HG03558 (cell line): ENCODE data around the gene SHLD1.

Experiments
- ATAC-seq: cut with Tn5 transposase; IDR thresholded peaks from one replicate; pipeline ENCODE4 v1.9.1; 2021; ENCODE audit warnings: moderate number of reproducible peaks; ENCODE audit not compliant: unreplicated experiment; ENCODE audit errors: extremely low read depth

Gene SHLD1

DNA sequence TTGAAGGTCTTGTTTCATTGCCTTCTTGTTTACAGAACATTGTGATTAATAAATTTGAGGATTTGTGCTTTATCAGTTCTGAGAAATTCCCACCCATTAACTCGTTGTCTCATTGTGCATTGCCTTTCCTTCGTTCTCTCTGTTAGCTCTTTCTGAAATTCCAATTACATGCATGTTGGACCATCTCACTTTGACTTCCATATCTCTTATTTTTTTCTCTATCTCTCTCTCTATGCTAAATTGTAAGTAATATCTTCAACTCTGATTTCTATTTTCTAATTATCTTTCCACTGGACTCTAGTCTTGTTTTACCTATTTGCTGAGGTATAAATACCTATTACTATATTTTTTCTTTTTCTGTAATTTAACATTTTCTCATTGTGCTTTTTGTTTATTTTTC is 92.3 kb downstream of the SHLD1 start:
- ATAC-seq = no peak

- peak; percentile 48 for ATAC-seq
Observed at GRCh38 chr20:5843054-5843592, 92.9 kb downstream of the SHLD1 start.

DNA sequence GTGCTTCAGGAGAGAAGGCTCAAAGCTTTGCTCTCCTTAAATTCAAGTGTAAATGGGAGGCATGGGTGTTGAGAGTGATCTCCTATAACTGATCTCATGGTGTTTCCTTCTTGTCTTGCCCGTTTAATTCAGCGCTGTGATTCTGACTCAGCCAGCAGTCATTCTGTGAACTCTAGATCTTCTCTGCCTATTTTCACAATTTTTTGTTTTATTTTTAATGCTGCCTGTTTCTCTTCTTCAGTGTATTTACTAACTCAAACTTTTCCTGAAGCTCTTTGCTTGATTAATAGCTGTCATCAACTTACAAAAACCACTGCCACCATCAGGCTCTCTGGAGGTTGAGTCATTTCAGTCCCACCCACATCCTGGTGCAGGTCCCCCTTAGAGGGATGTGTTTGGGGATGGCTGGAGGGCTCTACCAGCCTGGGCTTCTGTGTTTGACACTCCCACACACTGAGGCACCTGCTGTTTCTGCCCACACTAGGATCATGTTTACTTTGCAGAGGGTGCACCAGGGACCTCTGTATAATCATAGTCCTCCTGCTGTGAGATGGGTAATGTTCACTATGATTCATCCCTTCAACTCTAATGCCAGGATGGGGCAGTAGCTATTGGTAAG is 94.0 kb downstream of the SHLD1 start:
- ATAC-seq = peak; percentile 61

- no peak for ATAC-seq
Observed at GRCh38 chr20:5845681-5846615, 95.7 kb downstream of the SHLD1 start.

DNA sequence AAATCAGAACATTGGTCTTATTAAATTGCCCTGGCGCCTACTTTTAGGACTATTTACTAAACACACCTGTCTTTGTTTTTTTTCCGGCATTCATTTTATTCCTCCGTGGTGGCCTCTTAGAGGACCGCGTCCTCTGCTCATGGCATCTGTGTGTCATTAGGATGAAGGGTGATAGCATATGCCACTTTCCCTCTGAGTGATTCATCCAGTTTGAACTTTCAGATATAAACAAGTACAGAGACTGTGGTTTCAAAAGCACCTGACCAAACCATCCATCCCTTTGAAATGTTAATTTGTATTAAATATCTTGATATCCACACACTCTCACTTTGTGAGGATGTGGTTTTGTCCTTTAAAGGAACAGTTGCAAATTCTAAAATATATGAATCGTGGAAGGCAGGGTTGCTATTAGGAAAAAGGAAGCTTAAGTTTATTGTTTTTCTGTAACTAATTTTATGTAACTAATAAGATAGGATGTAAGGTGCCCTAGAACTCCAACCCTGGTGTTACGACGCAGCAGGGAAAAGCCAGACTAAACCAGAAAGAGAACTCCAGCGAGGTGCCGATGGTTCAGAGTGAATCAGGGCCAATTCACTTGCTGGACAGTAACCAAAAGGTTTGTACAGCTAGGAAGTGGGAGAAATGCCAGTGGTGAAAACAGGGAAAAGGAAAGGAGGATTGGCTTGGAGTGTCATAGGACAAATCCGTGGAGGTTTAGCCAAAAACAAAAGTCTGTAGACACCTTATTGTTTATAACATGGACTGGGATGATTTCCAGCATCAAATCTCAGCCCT is 98.7 kb downstream of the SHLD1 start:
- no peak for ATAC-seq

DNA sequence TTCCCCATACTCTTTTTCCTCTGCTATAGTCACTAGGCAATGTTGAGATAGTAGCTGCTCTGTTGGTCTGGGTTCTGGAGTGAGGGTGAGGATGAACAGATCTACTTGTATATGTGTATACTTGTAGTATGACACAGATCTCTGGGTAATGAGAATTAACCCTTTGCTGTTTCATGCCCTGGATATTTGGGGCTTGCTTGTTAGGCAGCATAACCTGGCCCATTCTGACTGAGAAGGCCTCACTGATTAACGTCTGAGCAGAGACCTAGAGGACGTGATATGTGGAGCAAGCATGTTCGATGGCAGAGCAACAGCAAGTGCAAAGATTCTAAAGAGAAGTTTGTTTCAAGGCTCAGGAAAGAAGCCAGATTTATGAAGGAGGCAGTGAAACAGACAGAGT is 105.7 kb downstream of the SHLD1 start:
- ATAC-seq = no peak

- ATAC-seq = no peak
Observed at GRCh38 chr20:5859608-5860007, 109.4 kb downstream of the SHLD1 start.

DNA sequence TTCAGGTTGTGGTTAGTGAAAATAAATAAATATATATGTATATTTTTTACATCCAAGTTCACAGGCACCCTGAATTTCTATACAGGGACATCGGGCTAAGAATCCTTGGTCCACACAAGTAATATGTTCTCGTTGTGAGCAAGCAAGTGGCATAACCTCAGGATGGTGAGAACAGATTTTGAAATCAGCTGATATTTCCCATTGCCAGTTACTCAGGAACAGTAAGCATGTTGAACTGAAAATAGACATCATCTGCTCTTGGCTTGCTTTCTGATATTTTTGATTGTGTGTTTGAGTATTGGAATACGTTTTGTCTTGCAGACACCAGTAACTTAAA is 112.5 kb downstream of the SHLD1 start:
- ATAC-seq = no peak

DNA sequence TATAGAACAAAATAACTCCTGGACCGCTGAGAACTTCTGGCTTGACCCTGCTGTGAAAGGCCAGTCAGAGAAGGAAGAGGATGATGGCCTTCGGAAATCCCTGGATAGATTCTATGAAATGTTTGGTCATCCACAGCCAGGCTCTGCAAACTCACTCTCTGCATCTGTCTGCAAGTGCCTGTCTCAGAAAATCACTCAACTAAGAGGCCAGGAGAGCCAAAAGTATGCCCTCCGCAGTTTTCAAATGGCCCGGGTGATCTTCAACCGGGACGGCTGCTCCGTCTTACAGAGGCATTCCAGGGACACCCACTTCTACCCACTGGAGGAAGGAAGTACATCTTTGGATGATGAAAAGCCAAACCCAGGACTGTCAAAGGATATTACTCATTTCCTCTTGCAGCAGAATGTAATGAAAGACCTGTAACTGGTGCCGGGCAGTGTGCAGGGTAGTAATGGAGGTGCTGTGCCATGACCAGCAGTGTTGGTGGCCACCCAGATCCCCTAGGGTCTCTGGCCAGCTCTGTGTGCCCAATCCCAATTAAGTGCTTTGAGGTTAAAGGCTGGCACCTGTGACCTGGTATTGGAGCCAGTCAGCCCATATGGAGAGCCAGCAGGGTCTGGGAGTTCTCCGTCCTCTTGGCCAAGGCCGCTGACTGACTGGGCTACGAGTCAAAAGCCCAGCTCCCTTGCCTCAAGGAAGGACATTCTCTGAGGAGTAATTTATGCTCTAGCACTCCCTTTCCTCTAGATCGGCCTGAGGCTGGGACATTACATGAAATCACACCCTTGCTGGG is 113.0 kb downstream of the SHLD1 start:
- ATAC-seq = no peak

GRCh38 chr20:5864428-5864827 is 114.2 kb downstream of the SHLD1 start:
- no peak for ATAC-seq

GRCh38 chr20:5864873-5865587 is 114.8 kb downstream of the SHLD1 start:
- ATAC-seq = no peak

GRCh38 chr20:5865604-5866003 is 115.4 kb downstream of the SHLD1 start:
- no peak for ATAC-seq

DNA sequence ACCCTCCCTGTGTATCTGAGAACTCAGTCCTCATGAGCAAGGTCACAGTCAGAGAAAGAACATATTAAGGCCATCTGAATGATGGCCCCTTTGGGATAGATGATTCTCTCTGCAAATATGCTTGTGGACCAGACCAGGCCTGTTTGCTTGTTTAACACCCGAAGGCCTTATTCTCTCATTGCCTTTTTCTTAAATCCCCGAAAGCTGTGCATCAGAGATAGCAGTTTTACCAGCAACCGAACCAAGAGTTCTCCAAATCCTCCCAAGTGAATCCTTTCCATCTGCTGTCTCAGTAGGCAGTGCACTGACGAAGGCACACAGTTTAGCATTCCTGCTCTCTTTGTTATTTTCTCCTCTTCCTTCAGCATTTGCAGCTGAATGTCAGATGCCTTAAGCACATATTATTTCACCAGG is 120.4 kb downstream of the SHLD1 start:
- ATAC-seq = no peak

DNA sequence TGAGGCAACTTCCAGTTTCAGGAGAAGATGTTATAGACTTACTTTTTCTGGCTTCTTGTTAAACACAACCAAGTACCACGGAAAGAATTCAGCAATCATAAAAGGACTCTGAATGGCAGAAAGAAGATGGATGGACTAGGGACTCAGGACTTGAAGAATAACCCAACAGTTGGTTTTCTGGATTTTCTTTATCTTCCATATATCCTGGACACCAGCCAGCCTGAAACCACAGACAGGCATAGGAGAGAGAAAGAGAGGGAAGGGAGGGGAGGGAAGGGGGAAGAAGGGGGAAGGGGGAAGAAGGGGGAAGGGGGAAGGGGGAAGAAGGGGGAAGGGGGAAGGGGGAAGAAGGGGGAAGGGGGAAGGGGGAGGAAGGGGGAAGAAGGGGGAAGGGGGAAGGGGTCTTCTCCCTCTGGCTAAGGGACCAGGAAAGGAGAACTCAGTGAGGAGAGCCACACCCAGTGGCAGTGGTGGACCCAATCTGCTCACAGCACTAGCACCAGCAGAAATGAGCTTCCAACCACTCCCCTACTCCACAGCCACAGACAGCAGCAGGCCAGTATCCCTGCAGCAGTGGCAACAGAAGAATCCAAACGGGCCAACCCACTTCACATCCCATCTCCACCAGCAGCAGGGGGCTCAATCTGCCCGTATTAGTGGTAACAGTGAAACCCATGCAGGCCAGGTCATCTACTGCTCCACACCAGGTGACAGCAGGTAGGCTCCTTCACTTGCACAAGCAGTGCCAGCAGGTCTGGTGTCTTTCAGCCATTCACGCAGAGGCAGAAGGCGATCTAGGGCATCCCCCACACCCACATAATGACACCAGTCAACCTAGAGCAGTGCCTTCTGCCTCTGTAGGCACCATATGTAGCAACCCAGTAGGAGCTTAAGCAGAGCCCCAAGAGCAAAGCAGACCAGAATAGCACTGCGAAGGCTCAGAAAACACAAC is 121.5 kb downstream of the SHLD1 start:
- no peak for ATAC-seq

- ATAC-seq = no peak
Observed at GRCh38 chr20:5877128-5877527, 126.9 kb downstream of the SHLD1 start.

- no peak for ATAC-seq
Observed at GRCh38 chr20:5880326-5880725, 130.1 kb downstream of the SHLD1 start.

GRCh38 chr20:5881703-5882102 is 131.5 kb downstream of the SHLD1 start:
- no peak for ATAC-seq

GRCh38 chr20:5882166-5882565 is 132.0 kb downstream of the SHLD1 start:
- ATAC-seq = no peak
